ENCODE measurements around the gene NAV3.

Gene NAV3, protein sequence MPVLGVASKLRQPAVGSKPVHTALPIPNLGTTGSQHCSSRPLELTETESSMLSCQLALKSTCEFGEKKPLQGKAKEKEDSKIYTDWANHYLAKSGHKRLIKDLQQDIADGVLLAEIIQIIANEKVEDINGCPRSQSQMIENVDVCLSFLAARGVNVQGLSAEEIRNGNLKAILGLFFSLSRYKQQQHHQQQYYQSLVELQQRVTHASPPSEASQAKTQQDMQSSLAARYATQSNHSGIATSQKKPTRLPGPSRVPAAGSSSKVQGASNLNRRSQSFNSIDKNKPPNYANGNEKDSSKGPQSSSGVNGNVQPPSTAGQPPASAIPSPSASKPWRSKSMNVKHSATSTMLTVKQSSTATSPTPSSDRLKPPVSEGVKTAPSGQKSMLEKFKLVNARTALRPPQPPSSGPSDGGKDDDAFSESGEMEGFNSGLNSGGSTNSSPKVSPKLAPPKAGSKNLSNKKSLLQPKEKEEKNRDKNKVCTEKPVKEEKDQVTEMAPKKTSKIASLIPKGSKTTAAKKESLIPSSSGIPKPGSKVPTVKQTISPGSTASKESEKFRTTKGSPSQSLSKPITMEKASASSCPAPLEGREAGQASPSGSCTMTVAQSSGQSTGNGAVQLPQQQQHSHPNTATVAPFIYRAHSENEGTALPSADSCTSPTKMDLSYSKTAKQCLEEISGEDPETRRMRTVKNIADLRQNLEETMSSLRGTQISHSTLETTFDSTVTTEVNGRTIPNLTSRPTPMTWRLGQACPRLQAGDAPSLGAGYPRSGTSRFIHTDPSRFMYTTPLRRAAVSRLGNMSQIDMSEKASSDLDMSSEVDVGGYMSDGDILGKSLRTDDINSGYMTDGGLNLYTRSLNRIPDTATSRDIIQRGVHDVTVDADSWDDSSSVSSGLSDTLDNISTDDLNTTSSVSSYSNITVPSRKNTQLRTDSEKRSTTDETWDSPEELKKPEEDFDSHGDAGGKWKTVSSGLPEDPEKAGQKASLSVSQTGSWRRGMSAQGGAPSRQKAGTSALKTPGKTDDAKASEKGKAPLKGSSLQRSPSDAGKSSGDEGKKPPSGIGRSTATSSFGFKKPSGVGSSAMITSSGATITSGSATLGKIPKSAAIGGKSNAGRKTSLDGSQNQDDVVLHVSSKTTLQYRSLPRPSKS (N-terminal part only)

DNA sequence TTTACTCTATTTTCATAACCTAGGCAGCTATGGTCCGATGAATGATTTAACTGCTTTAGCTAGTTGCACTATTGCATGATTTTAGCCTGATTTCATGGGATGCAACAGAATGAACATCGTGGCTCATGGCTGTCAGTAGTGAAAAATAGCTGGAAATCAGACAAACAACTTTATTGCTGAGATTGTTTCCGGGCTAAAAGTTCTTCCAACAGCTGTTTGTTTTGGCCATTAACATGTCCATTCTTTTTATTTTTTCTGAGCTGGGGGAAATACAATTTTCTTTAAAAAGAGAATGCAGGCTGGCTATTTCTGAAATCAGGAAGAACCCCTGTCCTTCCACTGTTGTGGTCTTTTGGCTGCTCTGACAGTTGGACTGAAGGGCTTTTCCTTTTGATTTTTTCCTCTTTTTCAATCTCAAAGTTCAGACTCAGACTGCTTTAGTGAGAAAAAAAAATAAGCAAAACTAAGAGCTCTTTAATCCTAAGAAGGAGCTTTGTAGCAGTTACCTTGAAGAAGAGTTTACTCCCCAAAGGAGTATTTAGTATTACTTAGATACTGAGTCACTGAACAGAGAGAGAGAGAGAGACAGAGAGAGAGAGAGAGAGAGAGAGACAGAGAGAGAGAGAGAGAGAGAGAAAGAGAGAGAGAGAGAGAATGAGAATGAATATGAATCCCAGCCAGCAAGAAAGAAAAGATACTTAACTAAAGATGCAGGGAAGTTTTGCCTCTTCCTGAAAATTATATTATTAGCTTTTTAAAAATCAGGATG lies at the start of gene NAV3:
TSS of gene NAV3 (plus strand) at position 312 of the 769 bp plus-strand sequence. CDS start 568 bp downstream, outside the sequence.
- DNase-seq (ENCODE audit: low spot score) = no peak

DNA sequence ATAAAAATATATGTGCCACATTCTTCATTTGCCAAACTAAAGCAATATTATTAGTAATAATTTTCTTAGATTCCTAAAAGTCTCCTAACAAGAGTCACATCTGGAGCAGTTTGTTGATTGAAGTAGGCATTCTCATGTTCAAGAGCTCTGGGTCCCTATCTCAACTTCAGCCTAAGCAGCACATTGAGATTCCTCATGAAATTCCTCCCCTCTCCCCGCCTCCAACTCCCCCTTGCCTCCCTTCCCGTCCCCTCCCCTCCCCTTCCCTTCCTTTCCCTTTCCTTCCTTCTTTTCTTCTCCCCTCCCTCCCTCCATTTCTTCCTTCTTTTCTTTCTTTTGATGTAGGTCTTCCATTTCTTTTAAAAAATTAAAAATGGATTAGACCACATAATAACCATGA lies 48.7 kb upstream of the NAV3 start:
- no peak for DNase-seq (ENCODE audit: low spot score)

DNA sequence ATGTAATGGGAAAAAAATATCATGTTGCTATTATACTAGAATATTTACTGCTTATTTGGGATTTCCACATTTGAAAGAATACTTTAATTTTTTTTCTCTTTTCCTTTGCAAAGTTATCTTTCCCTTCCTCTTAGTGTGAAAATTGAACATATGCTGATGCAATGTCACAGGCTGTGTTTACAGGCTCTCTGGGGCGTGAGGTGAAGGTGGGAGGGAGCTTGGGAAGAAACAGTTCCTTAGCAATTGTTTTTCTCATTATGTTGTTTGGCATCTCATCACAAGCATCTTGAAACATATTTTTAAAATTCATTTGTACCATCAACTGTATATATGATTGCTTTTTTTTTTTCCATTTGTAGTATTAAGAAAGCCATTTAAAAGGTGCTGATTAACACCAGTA lies 47.9 kb upstream of the NAV3 start:
- DNase-seq (ENCODE audit: low spot score) = no peak

DNA sequence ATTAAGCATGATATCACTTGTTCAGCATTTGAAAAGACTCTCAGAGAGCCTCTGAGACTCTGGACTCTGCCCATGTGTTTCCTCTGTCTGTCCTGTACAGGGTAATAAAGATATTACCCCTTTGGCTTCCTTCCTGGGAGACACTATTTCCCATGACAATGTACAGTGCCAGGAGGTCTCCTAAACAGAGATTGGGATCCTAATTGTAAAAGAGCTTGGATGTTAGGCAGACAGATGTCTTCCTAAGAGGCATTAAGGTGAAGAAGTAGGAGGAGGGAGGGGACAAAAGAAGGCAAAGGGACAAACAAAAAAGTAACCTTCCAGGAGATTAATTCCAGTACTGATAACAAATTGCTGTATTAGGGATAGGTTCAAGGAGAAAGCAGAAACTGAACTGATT lies 45.5 kb upstream of the NAV3 start:
- no peak for DNase-seq (ENCODE audit: low spot score)

DNA sequence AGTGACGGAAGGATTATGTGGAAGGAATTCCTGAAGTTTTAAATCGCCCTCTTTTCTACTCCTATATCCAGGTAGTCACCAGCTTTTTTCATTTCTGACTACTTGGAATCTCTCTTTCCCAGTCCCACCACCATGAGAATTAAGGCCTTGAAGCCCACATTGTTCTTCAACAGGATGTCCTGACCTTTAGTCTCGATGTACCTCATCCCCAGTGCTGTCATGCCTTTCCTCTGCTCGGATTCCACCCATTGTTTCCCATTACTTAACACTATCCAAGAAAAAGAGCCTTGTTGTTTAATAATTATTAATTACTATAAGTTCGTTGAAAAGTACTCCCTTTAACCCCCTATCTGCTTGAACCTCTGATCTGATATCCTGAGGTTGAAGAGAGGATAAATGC lies 44.0 kb upstream of the NAV3 start:
- DNase-seq (ENCODE audit: low spot score) = no peak

DNA sequence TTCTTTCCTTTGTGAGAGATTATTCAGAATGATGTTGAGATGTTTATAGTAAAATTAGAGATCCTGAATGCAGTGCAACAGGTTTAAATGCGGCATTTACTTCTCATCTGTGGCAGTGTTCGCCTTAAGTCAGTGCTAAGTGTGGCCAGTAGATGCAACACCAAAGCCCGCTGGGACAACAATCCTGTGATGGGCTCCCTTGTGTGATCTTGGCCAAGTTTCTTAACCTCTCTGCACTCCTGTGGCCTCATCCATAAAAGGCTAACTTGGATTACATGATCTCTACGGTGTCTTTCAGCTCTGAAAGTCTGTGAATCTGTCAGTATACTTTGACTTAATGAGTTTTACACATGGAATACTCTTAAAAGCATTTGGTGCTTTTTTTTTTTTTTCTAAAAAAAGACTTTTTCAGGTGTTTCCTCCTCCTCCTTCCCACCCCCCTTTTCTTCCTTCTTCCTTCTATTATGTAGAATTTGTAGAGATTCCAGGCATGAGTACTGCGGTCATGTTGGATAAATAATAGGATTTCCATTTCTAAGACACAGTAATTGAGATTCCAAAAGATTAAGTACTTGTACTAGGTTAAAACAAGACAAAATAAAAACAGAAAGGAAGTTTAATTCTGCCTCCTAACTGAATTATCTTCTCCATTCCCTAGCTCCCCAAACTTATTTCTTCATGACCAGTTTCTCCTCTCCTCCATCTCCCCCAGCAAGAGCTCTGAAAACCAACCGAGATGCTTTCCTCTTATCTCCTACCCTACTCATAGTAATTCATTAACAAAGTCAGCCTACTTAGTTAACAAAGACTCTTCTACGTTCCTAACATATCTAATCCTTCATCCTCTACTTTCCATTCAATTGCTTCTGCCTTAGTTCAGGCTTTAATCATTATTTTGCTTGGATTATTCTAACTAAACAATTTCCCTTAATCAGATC lies 42.2 kb upstream of the NAV3 start:
- no peak for DNase-seq (ENCODE audit: low spot score)

DNA sequence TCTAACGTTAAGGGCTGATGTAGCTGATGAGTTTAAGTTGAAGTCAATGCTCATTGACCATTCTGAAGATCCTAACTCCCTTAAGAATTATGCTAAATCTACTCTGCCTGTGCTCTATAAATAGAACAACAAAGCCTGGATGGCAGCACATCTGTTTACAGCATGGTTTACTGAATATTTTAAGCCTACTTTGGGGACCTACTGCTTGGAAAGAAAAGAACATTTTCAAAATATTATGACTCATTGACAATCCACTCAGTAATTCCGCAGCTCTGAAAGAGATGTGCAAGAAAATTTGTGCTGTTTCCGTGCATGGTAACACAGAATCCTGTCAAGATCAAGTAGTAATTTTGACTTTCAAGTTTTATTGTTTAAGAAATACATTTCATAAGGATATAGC lies 35.0 kb upstream of the NAV3 start:
- DNase-seq (ENCODE audit: low spot score) = no peak

DNA sequence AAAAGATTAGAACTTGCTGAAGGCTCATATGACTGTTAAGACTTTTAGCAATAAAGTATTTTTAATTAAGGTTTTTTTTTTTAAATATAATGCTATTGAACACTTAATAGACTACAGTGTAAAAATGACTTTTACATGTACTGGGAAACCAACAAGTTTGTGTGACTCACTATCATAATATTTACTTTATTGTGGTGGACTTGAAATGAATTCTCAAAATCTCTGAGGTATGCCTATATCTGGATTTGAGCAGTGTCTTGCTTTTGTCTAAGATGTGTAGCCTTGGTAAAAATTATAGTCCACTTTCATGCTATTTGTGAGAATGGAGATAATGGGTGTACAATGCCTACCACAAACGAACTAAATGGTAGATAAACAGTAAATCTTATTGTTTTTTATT lies 33.9 kb upstream of the NAV3 start:
- DNase-seq (ENCODE audit: low spot score) = no peak

DNA sequence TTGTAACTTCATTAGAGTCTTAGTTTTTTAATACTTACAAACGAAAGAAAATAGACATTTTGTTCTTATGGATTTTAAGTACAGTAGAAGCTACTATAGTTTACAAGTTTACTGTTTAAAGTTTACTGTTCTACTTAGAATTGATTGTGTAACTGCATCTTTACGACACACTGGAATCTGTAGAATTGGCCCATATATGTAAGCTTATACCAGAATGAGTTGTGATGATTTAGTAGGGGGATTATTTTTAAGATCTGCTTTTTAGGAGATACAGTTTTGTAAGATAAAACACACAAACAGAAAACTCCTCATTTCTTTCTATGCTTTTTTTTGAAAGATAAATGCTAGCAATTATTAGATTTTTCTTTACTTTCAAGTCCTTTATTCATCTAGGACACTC lies 30.2 kb upstream of the NAV3 start:
- no peak for DNase-seq (ENCODE audit: low spot score)

DNA sequence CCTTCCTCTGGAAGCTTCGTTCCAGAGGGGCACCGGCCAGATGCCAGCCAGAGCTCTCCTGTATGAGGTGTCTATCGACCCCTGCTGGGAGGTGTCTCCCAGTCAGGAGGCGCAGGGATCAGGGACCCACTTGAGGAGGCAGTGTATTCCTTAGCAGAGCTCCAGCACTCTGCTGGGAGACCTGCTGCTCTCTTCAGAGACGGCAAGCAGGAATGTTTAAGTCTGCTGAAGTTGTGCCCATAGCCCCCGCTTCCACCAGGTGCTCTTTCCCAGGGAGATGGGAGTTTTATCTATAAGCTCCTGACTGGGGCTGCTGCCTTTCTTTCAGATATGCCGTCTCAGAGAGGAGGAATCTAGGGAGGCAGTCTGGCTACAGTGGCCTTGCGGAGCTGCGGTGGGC lies 22.2 kb upstream of the NAV3 start:
- no peak for DNase-seq (ENCODE audit: low spot score)

DNA sequence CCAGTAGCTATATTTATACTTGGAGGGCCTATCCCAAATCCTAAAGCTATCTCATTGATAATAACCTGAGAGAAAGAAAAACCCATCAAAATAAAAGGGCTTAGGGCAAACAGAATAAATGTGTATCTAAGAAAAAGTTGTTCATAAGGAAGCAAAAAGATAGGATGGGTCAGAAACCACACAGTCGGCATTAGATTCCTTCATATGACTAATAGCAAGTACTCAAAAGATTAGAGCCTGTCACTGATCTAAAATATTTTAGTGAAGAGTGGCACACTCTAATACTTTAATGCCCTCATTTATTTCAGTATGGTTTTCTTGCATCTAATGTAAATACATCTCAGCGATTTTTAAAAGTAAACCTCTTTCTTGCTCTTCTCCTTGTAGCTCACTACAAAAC lies 17.1 kb upstream of the NAV3 start:
- no peak for DNase-seq (ENCODE audit: low spot score)

DNA sequence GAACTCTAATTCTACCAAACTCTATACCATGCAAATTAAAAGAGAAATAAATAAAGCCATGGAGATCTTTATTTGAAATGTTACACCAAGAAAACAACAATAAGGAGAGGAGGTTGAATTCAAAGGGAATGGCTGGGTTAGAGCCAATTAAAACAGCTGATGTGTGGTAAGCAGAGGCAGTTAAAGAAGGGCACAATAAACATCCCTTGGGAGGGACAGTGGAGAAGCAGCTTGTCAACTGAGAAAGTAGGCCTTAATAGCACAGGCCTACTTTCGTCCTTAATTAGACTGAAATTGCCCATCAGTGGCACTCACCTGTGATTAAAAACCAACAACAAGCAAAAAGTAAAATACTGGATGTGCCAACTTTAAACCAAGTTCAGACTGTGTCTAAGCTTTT lies 16.3 kb upstream of the NAV3 start:
- no peak for DNase-seq (ENCODE audit: low spot score)

DNA sequence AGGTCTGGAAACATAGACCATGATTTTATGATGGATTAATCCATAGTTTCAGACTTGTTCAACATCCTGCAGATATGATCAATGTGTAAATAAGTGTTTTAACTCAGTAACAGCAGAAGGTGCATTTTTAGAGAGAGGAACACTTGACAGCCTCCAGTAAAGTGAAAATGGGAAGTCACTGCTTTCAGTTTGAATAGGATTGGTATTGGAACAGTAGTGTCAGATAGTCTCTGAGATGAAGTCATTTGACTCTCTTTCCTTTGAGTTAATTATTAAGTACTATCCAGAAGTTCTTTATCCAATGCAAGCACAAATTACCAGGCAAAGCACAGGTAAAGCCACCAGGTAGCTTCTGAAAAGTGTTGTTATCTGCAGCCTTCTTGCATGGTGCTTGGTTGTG lies 14.5 kb upstream of the NAV3 start:
- no peak for DNase-seq (ENCODE audit: low spot score)

DNA sequence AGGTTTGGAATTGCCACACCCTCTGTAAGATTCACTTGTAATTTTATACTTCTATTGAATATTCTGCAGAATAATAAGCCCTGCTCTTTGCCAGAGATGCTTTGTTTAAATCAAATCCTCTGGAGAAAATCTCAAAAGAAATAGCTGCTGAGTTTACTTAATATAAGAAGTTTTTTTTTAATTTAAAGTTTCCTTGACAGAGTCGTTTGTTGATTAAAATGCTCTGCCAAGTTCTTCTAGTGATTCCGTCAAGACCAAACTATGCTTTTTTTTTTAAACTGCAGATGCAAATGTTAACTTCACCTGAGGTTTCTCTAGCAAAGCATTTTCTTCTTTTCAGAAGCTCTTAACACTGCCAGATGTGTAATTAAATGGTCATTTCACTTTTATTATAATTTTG lies 13.4 kb upstream of the NAV3 start:
- peak; percentile 5 for DNase-seq (ENCODE audit: low spot score)

DNA sequence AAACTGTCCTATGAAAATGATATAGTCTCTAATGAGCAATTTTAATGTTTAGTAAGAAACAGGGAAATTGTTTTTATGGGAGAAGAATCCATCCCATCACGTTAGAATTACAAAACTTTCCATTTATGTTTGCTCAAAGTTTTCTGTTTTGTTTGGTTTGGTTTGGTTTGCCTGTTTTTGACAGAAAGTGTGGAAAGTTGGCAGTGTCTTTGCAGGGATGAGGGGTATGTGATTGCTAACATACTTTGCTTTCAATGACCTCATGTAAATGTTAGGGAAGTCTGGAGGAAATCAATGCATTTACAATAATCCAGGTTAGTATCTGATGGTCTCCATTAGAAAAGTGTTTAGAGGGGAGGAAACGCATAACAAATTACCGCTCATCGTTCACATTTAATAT lies 12.3 kb upstream of the NAV3 start:
- no peak for DNase-seq (ENCODE audit: low spot score)

DNA sequence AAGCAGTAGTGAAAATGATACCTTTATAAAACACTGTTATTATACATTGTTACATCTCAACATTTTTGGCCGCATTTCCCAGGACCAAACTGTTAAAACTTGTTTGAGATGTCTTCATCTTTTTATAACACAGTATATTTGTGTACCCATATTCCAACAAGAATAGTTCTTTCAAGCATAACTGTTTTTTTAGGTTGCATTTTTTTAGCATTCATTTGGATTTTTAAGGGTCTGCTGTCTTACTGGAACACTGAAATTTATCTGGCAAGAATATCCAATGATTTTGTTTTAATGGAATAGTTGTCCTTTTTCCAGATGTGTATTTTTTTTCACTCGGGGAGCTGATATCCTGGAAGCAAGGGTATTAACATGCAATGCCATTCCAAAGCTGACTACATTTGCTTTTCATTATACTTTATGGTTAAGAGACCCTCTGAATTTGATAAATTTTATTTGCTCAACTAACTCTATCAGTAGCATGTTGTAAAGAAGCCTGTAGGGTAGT lies 8.9 kb upstream of the NAV3 start:
- no peak for DNase-seq (ENCODE audit: low spot score)

DNA sequence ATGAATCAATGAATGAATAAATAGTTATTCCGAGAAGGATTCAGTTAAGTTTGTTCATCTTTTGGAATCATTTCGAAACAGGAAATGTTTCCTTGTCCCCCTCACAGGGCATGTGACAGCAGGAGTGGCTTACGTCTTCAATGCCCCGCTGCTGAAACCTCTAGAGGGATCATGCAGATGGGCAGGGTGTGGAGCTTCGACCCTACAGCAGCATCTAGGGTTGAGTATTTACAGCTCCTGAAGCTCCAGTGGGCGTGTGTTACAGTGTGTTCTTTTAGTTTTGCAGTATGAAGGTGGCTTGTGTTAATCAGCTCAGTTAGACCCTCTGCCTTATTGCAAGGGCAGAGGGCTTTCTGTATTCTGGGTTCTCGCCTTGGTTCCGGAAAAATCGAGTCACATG lies 2.6 kb downstream of the NAV3 start:
- DNase-seq (ENCODE audit: low spot score) = no peak

DNA sequence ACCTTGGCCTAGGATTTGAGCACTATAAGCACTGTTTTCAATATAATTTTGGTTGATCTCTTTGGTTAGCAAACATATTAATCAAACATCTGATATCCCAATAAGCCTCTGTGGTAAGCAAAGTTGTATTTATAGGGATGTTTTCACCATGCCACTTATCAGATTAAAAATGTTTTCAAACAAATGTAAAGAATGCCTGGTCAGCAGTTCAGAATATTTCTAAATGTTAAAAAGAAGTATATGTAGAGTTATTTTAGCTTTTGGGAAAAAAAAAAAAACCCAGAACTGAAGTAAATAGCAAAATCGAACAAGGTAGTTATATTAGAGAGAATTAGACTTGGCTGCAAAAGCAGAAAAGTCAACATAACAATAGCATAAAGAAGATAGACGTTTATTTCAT lies 3.9 kb downstream of the NAV3 start:
- no peak for DNase-seq (ENCODE audit: low spot score)

DNA sequence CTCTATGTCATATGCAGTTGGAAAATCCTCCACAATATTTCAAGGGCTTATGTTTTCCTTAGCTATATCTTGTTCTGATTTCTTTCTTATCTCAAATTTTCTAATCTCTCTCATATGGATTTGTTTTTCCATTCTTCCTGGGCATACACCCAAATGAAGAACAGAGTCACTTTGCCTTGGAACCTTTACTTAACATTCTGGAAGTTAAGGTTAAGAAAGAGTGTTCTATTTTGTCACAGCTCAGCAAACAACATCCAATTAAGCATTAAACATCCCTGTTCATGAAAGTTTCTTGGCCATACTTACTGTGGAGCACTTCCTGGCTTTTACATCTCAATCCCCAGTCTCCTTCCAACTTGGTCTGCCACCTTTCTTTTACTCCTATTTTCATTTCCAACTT lies 5.3 kb downstream of the NAV3 start:
- DNase-seq (ENCODE audit: low spot score) = no peak

DNA sequence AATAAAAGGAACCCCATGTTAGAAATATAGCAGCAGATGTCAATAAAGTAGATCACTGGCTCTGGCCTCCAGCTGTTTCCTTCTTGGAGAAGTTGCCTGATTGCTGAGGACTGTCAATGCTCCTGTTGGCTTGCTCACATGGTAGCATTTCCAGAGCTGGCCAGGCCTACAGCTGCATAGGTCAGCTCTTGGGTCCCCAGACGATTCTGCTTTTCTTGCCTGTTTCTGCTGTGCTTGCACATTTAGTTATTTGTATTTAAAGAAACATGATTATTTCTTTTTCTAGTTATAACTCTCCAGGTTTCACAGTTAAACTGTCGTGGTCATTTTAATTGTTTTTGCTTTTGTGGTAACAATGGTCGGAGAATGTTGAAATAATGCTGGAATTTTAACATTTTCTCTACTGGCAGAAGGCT lies 7.2 kb downstream of the NAV3 start:
- DNase-seq (ENCODE audit: low spot score) = no peak

DNA sequence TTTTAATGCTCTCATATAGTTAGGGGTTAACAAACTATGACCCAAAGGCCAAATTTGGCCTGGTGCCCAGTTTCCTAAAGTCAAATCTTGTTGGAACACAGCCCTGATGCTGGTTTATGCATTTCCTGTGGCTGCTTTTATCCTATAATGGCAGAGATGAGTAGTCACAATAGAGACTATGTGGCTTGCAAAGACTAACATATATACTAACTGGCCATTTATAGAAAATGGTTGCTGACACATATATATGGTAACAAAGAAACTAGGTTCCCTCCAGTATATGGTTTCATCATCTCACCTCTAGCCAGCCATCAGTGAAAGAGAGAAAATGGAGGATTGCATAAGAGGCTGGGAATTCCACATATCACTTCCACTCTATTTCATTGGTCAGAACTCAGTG lies 10.8 kb downstream of the NAV3 start:
- DNase-seq (ENCODE audit: low spot score) = no peak
